OCI-LY3 (cell line): ENCODE results near the gene TECPR2.

Experiments used
- H2AFZ ChIP-seq: fragments of 200-600, 300-600 bp; shearing (Covaris generic); 2 replicates; pipeline ENCODE4 v1.6.0; 2014; ENCODE audit warnings: antibody characterized with exemption, low read depth, low read length
- H3K27ac ChIP-seq: fragments of 200-600, 300-600 bp; sonication (generic); 2 replicates; pipeline ENCODE4 v1.5.1; 2014; ENCODE audit warnings: mild to moderate bottlenecking, low read length, moderate library complexity, mixed read lengths
- H3K27me3 ChIP-seq: fragments of 200-600, 300-600 bp; sonication (generic); 2 replicates; pipeline ENCODE4 v1.6.1; 2014; ENCODE audit warnings: low read depth, low read length, mixed read lengths
- H3K36me3 ChIP-seq: fragments of 200-600, 300-600 bp; sonication (generic); replicated peaks from 2 replicates; pipeline ENCODE3; 2014; ENCODE audit warnings: low read depth, low read length, mixed read lengths
- H3K4me1 ChIP-seq: fragments of 300-600, 200-600 bp; sonication (generic); 2 replicates; pipeline ENCODE4 v1.6.1; 2014; ENCODE audit warnings: low read length, mixed read lengths
- H3K4me2 ChIP-seq: fragments of 200-600, 300-600 bp; sonication (generic); 2 replicates; pipeline ENCODE4 v1.6.1; 2014; ENCODE audit warnings: low read length, mixed read lengths
- H3K4me3 ChIP-seq: fragments of 300-600, 200-600 bp; sonication (generic); 2 replicates; pipeline ENCODE4 v1.5.1; 2014; ENCODE audit warnings: antibody characterized with exemption, mild to moderate bottlenecking, low read length, moderate library complexity
- H3K79me2 ChIP-seq: fragments of 300-600, 200-600 bp; shearing (Covaris generic); 2 replicates; pipeline ENCODE4 v1.6.1; 2014; ENCODE audit warnings: mild to moderate bottlenecking, low read length, mixed read lengths
- H3K9ac ChIP-seq: fragments of 300-600, 200-600 bp; shearing (Covaris generic); 2 replicates; pipeline ENCODE4 v1.6.0; 2014; ENCODE audit warnings: mild to moderate bottlenecking, low read length, moderate library complexity
- H3K9me3 ChIP-seq: fragments of 200-600, 300-600 bp; shearing (Covaris generic); 2 replicates; pipeline ENCODE4 v1.6.1; 2014; ENCODE audit warnings: low read length, mixed read lengths; ENCODE audit not compliant: insufficient read depth
- H4K20me1 ChIP-seq: fragments of 200-600, 300-600 bp; sonication (generic); 2 replicates; pipeline ENCODE4 v1.6.1; 2016; ENCODE audit warnings: low read length, mixed read lengths; ENCODE audit not compliant: insufficient read depth
- EZH2phosphoT487 ChIP-seq: fragments of 200-600 bp; shearing (Covaris generic); IDR thresholded peaks from 2 replicates; pipeline ENCODE4 v1.6.1; 2018; ENCODE audit warnings: antibody characterized with exemption, mixed run types, low read depth
- TF ChIP-seq, protein P1 (sequence below): fragments of 200-600, 300-600 bp; sonication (generic); IDR thresholded peaks from 2 replicates; pipeline ENCODE4 v1.5.1; 2014; ENCODE audit warnings: antibody characterized with exemption, low read length, low read depth

The TECPR2 gene

DNA sequence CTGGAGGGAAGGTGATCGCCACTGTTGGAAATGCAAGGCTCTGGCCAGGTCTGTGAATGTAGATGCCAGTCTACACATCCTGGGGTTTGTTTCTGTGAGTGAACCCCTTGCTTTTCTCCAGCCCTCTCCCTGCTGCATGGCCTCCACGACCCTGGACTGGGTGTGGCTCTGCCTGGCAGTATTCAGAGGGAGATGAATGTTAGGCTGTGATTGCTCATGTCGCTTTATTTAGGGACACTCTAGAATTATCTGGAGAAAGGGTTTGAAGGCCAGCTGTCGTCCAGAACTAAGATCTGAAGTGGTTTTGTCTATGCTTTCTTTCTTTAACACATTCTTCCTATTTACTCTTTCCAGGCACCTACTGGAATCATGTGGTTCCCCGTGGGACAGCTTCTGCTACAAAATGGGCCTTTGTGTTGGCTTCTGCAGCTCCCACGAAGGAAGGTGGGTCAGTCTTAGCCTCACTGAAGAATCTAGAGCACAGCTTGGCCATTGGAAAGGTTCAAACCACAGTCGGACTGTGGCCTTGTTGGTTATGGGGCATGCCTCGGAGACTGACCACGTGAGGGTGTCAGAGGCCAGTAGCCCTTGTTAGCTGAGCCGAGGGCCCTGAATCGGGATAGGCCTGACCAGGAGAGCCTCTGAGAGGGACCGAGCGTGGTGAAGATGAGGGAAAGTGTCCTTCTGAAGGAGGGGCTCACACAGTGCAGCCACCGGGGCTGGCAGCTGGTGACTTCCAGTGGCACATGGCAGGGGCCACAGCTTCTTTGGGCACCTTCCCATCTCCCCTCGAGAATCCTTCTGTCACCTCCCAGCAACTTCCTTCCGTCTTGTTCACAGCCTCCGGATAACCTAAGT lies 87.7 kb downstream of the TECPR2 start:
- no peaks in the 10 kb centered on the region for H3K36me3 ChIP-seq

DNA sequence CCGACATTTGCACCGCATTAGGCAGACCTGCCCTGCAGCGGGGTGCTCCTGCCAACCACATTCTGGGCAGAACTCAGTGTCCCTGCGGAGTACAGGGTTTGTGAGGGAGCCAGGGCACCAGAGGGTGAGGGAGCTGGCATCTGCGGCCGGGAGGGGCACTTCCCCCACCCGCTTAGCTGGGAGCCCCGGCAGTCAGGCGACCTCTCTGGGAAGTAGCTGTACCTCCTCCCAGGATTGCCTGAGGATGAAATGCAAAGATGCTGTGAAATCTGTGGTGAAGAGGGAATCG lies 88.3 kb downstream of the TECPR2 start:
- H3K4me3 ChIP-seq: no peak overlapping the region
- no peak overlapping the region for H3K27ac ChIP-seq
- no peaks in the 10 kb centered on the region for H3K36me3 ChIP-seq
- H3K27me3 ChIP-seq: no peaks in the 10 kb centered on the region
- no peaks in the 10 kb centered on the region for H3K4me1 ChIP-seq
- TF ChIP-seq, protein P1, sequence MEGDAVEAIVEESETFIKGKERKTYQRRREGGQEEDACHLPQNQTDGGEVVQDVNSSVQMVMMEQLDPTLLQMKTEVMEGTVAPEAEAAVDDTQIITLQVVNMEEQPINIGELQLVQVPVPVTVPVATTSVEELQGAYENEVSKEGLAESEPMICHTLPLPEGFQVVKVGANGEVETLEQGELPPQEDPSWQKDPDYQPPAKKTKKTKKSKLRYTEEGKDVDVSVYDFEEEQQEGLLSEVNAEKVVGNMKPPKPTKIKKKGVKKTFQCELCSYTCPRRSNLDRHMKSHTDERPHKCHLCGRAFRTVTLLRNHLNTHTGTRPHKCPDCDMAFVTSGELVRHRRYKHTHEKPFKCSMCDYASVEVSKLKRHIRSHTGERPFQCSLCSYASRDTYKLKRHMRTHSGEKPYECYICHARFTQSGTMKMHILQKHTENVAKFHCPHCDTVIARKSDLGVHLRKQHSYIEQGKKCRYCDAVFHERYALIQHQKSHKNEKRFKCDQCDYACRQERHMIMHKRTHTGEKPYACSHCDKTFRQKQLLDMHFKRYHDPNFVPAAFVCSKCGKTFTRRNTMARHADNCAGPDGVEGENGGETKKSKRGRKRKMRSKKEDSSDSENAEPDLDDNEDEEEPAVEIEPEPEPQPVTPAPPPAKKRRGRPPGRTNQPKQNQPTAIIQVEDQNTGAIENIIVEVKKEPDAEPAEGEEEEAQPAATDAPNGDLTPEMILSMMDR: no peak
- no peak for TF ChIP-seq EZH2phosphoT487
- no peaks in the 10 kb centered on the region for H3K9me3 ChIP-seq
- no peak overlapping the region for H3K4me2 ChIP-seq
- H3K79me2 ChIP-seq: no peaks in the 10 kb centered on the region
- no peak overlapping the region for H3K9ac ChIP-seq
- H2AFZ ChIP-seq: no peak overlapping the region
- H4K20me1 ChIP-seq: no peaks in the 10 kb centered on the region

More for the DNA sequence above, 87.7 kb downstream of the TECPR2 start:
- TF ChIP-seq EZH2phosphoT487: no peak
- TF ChIP-seq, protein P1: no peak
- Histone ChIP-seq H3K27ac (no peak overlapping the region), H2AFZ (no peak overlapping the region), H4K20me1 (no peaks in the 10 kb centered on the region), H3K4me3 (no peak overlapping the region), H3K9me3 (no peaks in the 10 kb centered on the region), H3K4me1 (no peaks in the 10 kb centered on the region), H3K9ac (no peak overlapping the region), H3K4me2 (no peak overlapping the region), H3K79me2 (no peaks in the 10 kb centered on the region), H3K27me3 (no peaks in the 10 kb centered on the region)

DNA sequence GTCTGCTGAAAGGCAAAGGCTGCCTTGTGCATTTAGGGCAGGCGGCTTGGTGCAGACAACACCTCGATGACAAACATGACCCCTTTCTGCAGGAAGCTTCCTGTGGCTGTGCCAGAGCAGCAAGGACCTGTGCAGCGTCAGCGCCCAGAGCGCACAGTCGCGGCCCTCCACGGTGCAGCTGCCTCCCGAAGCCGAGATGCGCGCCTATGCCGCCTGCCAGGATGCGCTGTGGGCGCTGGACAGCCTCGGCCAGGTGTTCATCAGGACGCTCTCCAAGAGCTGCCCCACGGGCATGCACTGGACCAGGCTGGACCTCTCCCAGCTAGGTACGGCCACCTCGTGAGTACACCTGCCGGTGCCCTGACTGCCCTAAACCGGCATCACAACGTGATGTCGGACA lies 89.6 kb downstream of the TECPR2 start:
- Histone ChIP-seq H3K4me1 (no peaks in the 10 kb centered on the region), H3K9me3 (no peaks in the 10 kb centered on the region), H4K20me1 (no peaks in the 10 kb centered on the region), H3K27ac (no peak overlapping the region), H3K27me3 (no peaks in the 10 kb centered on the region), H3K4me2 (no peak overlapping the region), H3K4me3 (no peak overlapping the region), H2AFZ (no peak overlapping the region), H3K36me3 (no peaks in the 10 kb centered on the region), H3K79me2 (no peaks in the 10 kb centered on the region), H3K9ac (no peak overlapping the region)
- TF ChIP-seq, protein P1: no peak
- no peak for TF ChIP-seq EZH2phosphoT487

DNA sequence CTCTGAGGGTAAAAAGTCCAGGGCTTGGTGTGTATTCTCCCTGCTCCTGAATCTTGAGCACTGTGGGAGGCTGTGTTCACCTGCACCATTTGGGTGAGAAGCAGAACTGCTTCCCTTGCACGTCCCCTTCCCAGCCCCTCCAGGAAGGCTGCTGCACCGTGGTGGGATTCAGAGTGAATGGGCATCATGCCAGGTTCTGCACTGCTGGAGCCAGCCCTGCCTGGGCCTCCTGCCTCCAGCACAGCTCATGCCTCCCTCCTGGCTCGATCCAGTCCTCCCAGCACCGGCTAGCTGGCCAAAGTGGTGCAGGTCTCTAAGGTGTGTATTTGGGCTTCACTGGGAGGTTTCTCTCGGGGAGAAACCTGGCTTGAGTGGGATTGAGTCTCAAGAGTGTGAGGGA lies 92.0 kb downstream of the TECPR2 start:
- no peaks in the 10 kb centered on the region for H4K20me1 ChIP-seq
- no peaks in the 10 kb centered on the region for H3K27me3 ChIP-seq
- no peaks in the 10 kb centered on the region for H3K9me3 ChIP-seq
- H3K79me2 ChIP-seq: no peaks in the 10 kb centered on the region
- peaks cover 2% of the 10 kb centered on the region for H3K36me3 ChIP-seq
- H3K4me1 ChIP-seq: no peaks in the 10 kb centered on the region
- H3K27ac ChIP-seq: no peak overlapping the region
- H3K9ac ChIP-seq: no peak overlapping the region
- no peak for TF ChIP-seq EZH2phosphoT487
- TF ChIP-seq, protein P1: no peak
- H3K4me3 ChIP-seq: no peak overlapping the region
- no peak overlapping the region for H3K4me2 ChIP-seq
- no peak overlapping the region for H2AFZ ChIP-seq
